ENCODE data around the gene MRPS18A.
A peak's percentile ranks its signal among the peaks of the same experiment; 100 is the strongest.
"Not testable (repeated sequence)": the region's sequence is repeated elsewhere in the genome, so short reads cannot be mapped to it uniquely, and the experiment has no call there.

The MRPS18A gene

GRCh38 chr6:43635387-43636307, 51.9 kb downstream of the MRPS18A start, which contains the start of gene MAD2L1BP:
TSS of gene MAD2L1BP (plus strand) at chr6:43635840. CDS start at chr6:43635876, 36 bp downstream.
- peak; percentile 77 for DNase-seq (ENCODE audit: low read depth)

GRCh38 chr6:43634702-43635303, 52.8 kb downstream of the MRPS18A start:
- DNase-seq (ENCODE audit: low read depth): no peak

- not testable (repeated sequence) for DNase-seq (ENCODE audit: low read depth)
Measured at GRCh38 chr6:43633002-43633401, 54.6 kb downstream of the MRPS18A start.

GRCh38 chr6:43630980-43631619, 56.5 kb downstream of the MRPS18A start:
- no peak for DNase-seq (ENCODE audit: low read depth)

GRCh38 chr6:43629505-43630300, 57.9 kb downstream of the MRPS18A start:
- DNase-seq (ENCODE audit: low read depth): peak; percentile 83

- DNase-seq (ENCODE audit: low read depth): peak; percentile 93
Measured at GRCh38 chr6:43629104-43629504, 58.5 kb downstream of the MRPS18A start, which contains the start of gene GTPBP2. TSS of gene GTPBP2 (minus strand) at chr6:43629264. CDS start at chr6:43629162, 102 bp downstream.

GRCh38 chr6:43628393-43629103, 59.0 kb downstream of the MRPS18A start:
- no peak for DNase-seq (ENCODE audit: low read depth)

- DNase-seq (ENCODE audit: low read depth): no peak
Measured at GRCh38 chr6:43627008-43627825, 60.4 kb downstream of the MRPS18A start.

- DNase-seq (ENCODE audit: low read depth): no peak
Measured at GRCh38 chr6:43625393-43625992, 62.1 kb downstream of the MRPS18A start.

GRCh38 chr6:43624786-43625288, 62.8 kb downstream of the MRPS18A start:
- DNase-seq (ENCODE audit: low read depth): no peak

- no peak for DNase-seq (ENCODE audit: low read depth)
Measured at GRCh38 chr6:43623880-43624785, 63.5 kb downstream of the MRPS18A start.

- DNase-seq (ENCODE audit: low read depth): no peak
Measured at GRCh38 chr6:43622541-43622940, 65.0 kb downstream of the MRPS18A start.

- DNase-seq (ENCODE audit: low read depth): no peak
Measured at GRCh38 chr6:43621836-43622180, 65.8 kb downstream of the MRPS18A start.

All from stimulated activated CD8-positive, alpha-beta memory T cell treated with anti-CD3 and anti-CD28 coated beads, Interleukin-15, amount 100 ng/mL, for 1 hour (primary cell).